ENCODE results near the gene NINJ2.

The NINJ2 gene

GRCh38 chr12:522692-523378 lies 140.4 kb downstream of the NINJ2 start:
- no peak for DNase-seq

DNA sequence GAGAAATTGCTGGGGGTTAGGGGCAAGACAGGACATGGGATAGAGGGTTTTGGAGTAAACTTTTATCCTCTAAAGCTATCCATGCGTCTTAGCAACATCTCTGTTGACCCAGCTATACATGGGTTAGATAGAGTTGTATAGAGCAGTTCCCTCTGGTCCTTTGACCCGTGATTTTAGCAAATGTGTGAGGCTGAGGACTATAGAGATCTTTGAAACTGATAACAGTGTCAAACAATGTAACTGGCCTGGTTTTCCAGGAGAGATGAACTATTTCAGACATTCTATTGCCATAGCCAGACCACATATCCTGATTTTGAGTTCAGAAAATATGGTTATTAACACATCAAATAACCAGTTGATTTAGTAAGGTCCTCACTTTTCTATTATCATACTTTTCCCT lies 143.1 kb downstream of the NINJ2 start:
- no peak for DNase-seq

GRCh38 chr12:517538-517937 lies 145.7 kb downstream of the NINJ2 start:
- DNase-seq: no peak
